Inferior parietal cortex (tissue), 1 donor: ENCODE measurements around the gene ONECUT1.
A peak's percentile ranks its signal among the peaks of the same experiment; 100 is the strongest.

Source experiments
- DNase-seq: peaks from one replicate; pipeline ENCODE4 v3.0.0-alpha.2; 2016; ENCODE audit errors: extremely low spot score

Gene ONECUT1

GRCh38 chr15:52782514-52782913 is 7.6 kb downstream of the ONECUT1 start:
- no peak for DNase-seq

- DNase-seq = peak; percentile 88
Measured at GRCh38 chr15:52780172-52780980, 9.8 kb downstream of the ONECUT1 start.

GRCh38 chr15:52778457-52778856 is 11.7 kb downstream of the ONECUT1 start:
- DNase-seq = no peak

DNA sequence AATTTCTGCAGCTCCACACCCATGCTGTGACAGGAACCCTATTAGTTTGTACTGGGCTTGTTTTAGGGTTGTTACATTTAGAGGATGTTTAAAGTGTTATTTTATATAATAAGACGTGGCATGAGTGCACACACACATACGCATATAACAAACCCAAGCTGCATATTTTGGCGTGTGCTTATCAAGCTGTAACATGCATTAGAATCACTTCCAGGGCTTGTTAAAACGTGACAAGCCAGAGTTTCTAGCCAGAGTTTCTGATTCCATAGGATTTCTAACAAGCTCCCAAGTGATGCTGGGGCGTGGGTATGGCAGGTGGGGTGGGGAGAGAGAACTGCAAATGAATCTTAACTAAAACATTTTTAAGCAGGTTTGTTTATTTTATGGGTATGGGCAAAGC is 17.4 kb downstream of the ONECUT1 start:
- no peak for DNase-seq

GRCh38 chr15:52765785-52766184 is 24.4 kb downstream of the ONECUT1 start:
- DNase-seq = no peak

- no peak for DNase-seq
Measured at GRCh38 chr15:52764731-52765130, 25.4 kb downstream of the ONECUT1 start.

- no peak for DNase-seq
Measured at GRCh38 chr15:52762621-52763020, 27.5 kb downstream of the ONECUT1 start.

DNA sequence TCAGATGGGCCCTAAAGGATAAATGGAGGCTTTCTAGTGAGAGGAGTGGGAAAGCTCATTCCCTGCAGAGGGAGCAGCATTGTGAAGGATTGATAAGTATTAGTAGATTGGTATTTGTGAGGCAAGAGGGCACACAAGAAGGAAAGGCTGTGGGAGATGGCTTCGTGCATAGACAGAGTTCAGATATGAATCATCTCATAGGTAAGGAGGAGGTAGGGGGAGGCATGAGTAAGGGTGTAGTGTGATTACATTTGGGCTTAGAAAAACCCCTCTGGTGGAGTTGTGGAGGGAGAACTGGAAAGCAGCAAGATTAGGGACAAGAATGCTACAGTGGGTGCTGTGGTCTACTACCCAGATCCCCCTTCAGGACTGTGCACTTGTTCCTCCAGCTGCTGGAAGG is 29.6 kb downstream of the ONECUT1 start:
- DNase-seq = no peak

DNA sequence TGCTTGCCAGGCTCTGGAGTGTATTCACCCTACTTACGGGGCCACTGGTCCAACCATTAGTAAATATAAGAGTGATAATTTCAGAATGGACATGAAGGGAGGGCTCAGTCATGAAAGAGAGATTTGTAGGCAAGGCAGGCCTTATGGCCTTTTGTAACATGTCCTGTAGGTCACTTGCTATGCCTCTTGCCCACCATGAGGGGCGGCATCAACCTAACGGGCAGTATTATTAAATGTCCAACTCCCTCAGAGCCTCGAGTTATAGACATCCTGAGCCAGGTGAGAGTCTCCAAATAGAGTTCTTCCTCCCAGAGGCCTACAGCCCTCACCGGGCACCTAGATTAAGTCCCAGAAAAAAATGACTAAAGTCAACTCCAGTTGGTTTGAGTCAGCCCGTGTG is 30.2 kb downstream of the ONECUT1 start:
- DNase-seq = no peak

DNA sequence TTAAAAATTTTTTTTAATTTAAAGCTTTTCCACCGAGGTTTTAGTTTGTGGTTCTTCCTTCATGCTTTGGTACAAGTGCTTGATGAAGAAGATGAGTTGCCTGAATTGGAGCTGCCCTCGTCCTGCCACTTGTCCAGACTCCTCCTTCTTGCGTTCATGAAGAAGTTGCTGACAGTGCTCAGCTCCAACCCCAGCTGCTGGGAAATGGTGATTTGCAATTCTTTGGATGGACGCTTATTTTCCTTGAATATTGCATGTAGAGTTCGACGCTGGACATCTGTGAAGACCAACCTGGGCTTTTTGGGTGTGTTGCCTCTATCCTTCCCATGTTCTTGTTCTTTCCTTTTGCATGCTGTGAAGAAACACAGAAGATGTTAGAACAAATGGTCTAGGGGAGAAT is 32.6 kb downstream of the ONECUT1 start:
- no peak for DNase-seq

GRCh38 chr15:52751522-52751921 is 38.6 kb downstream of the ONECUT1 start:
- DNase-seq = no peak

GRCh38 chr15:52749258-52749657 is 40.9 kb downstream of the ONECUT1 start:
- DNase-seq = no peak

- no peak for DNase-seq
Measured at GRCh38 chr15:52746162-52746757, 43.9 kb downstream of the ONECUT1 start.

GRCh38 chr15:52745326-52746161 is 44.6 kb downstream of the ONECUT1 start:
- no peak for DNase-seq

- DNase-seq = no peak
Measured at GRCh38 chr15:52738311-52738710, 51.8 kb downstream of the ONECUT1 start.

DNA sequence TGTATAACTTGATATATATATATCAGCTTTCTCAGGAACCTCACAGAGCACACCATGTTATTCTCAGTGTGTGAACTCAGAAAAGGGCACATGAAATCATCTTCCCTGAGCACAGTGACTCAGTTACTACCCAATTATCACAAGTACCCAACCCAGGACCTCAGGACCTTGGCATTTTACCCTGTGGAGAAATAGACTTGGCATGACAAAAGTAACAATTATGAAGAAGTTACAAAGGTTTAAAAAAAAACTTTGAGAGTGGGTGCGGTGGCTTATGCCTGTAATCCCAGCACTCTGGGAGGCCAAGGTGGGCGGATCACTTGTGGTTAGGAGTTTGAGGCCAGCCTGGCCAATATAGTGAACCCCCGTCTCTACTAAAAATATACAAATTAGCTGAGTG is 52.4 kb downstream of the ONECUT1 start:
- no peak for DNase-seq

DNA sequence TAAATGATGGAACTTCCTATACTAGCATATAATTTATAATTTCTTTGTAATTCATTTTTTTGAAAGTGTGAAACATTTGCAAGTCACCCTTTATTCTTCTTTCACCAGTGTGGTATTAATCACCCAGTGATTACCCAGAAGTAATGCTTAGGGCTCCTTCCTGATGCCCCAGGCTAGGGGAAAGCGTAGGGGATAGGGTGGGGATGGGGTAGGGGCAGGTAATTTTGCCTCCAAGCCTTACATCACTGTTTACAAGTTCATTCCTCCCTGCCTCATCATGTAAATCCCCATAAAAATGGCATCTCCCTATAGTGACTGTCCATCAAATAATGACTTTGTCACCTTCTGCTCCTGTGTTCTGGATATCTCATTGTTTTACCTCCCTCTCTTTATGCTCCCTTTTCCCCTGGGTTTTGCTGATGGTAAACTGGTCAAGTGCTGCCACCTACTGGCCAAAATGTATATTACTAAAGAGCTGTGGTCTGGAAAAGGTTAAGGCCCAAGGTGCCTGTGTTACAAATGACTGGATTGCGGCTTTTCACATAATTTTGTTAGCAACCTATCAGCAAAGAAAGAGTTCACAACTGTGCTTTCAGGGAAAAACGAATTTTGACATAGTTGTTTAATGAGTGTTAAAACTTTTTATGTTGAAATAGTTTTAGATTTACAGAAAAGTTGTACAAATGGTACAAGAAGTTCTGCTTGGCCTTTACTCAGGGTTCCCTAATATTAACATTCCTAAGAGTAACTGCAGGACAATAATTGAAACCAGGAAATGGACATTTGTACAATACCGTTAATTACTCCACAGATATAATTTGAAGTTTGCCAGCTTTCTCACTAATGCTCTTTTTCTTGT is 54.7 kb downstream of the ONECUT1 start:
- DNase-seq = peak; percentile 90

DNA sequence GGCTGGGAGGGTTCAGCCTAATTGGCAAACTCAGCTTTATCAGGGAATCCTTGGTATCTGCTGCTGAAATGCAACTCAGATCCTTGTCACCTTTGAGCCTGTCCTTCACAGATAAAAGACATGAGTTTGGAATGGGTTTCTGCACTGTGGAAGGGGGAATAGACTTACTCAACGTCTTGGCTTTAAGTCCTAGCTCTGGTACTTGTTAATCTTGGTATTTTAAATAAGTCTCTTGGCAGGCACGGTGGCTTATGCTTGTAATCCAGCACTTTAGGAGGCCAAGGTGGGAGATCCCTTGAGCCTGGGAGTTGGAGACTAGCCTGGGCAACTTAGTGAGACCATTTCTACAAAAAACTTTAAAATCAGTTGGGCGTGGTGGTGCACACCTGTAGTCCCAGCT is 55.8 kb downstream of the ONECUT1 start:
- DNase-seq = no peak

DNA sequence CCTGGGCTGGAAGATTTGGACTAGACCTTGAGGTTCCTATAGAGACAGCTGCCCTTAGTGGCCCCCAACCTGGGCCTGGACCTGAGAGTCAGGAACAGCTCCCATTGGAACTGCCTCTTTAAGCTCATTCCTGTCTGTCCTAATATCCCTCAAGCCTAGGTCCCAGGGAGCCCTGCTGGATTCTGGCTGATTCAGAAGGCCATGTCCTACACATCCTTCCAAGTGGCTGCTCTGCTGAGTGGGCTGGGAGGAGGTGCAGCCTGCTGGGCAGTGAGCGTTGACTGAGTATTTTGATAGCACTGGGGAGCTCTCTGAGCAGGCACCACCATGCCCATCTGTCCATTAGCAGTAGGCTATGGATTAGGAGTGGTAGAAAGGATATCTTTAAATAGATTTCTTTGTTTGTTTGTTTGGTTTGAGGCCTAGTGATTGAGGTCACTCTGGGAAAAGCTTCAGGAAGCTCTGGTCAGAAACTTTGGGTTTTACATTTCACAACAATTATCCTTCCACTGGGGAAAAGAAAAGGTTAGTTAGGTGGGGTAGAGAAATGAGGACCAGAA is 56.4 kb downstream of the ONECUT1 start:
- DNase-seq = no peak

- no peak for DNase-seq
Measured at GRCh38 chr15:52733088-52733487, 57.0 kb downstream of the ONECUT1 start.

DNA sequence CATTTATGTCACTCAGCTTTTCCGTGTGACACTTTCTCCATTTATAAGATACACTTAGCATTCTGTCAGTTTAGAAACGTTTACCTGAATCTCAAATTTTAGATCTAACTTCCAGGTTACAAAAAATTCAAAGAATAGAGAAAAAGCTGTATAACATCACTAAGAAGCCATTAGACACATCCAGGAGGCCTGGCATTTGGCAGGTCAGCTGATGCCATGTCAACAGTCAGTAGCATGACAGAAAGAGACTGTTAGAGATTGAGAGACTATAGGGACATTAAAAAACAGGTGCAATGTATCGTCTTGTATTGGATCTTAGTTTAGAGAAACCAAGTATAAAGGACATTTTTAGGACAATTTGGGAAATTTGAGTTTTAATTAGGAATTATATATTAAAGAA is 57.6 kb downstream of the ONECUT1 start:
- DNase-seq = no peak
